GM18519 (cell line): ENCODE data around the gene SLC6A19.

Source experiments
- ATAC-seq: cut with Tn5 transposase; IDR thresholded peaks from one replicate; pipeline ENCODE4 v1.9.1; 2021; ENCODE audit warnings: mild to moderate bottlenecking, moderate library complexity; ENCODE audit not compliant: unreplicated experiment, low FRiP score

Gene SLC6A19

DNA sequence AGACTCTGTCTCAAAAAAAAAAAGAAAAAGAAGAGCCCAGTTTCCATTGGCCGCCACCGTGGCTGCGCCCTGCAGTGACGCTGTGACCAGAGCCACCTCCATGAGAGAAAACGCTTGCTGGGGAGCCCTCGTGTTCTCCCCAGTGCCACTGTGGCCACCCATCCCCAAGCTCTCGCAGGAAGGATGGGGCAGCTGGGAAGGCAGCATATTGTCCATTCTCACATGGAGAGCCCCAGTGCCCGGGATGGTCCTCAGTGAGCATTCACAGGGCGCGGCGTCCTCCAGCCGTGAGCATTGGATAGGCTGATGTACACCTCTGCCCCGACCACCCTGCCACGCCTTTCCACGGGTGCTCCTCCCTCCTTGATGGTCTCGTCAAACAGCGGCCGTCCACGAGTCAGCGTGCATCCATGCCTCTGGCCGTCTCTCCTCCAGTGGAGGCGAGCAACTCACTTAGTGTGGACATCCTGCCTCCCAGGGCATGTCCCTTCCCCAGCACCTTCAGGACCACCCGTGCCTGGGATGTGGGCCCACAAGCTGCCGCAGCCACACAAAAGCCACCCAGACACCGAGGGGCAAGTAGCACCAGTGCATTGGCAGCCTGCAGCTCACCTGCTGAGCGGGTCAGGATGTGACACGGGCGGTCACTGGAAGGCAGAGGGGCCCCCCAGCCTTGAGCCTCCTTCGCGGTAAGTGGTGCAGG is 23.4 kb upstream of the SLC6A19 start:
- ATAC-seq, result no peak

DNA sequence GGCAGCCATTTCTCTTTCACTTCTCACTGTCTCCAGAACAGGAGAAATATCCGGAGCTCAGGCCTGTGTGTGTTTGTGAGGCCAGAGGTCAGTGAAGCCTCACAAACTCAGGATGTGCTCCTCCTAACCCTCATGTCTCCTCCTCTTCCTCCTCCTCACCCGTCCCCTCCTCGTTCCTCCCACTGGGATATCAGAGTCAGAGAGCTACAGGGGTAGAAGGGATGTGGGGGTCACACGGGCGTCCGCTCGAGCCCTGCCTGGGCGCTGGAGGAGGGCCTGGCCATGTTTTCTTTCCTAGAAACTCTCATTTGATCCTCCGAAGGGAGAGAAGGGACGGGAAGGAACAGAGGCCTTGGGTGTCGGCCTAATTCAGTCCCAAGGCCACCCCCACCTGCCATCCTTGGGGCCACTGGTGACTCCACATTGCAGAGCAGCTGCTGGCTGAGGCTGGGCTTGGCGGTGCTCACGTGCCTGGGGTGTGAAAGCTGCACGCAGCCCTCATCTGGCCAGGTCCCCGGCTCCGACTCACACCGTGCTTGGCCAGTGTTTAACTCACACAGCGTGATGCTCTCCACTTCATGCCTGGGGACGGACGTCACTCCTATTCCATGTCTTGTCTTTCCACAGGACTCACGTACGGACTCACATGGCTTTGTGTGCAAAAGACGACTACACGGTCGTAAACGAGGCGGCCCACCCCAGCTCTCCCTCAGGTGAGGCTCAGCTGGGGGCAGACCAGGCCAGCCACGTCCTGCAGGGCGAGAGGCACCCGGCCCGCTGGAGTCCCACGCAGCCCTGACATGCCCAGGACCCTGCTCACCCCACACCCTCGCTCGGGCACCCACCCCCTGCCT is 22.6 kb upstream of the SLC6A19 start:
- no peak for ATAC-seq

DNA sequence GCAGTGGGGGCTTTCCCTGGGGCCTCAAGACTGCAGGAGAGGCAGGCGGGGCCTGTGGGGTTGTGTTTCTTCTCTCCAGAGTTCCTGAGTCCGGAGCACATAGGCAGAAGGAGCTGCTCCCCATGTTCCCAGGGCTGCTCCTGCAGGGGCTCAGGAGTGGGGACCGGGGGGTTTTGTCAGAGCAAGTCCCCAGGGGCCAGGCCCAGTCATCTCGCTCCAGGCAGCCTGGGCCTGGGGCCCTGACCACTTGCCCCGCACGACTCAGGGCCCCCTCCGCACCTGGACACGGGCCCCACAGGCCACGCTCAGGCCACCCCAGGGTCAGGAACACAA is 22.0 kb upstream of the SLC6A19 start:
- ATAC-seq, result no peak

GRCh38 chr5:1180096-1180495 is 21.3 kb upstream of the SLC6A19 start:
- no peak for ATAC-seq

- no peak for ATAC-seq
Observed at GRCh38 chr5:1180841-1181271, 20.5 kb upstream of the SLC6A19 start.

GRCh38 chr5:1181451-1182359 is 19.7 kb upstream of the SLC6A19 start:
- ATAC-seq, result no peak

DNA sequence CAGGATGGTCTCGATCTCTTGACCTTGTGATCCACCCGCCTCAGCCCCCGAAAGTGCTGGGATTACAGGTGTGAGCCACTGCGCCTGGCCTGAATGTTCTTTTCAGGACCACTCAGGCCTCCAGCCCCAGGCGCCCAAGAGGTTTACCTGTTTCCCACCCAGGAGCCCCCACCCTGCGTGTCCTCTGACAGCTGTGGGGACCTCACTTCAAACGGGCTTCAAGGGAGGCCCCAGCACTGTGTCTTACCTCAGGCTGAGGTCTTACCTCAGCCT is 19.1 kb upstream of the SLC6A19 start:
- no peak for ATAC-seq

GRCh38 chr5:1182633-1183423 is 18.6 kb upstream of the SLC6A19 start:
- no peak for ATAC-seq

DNA sequence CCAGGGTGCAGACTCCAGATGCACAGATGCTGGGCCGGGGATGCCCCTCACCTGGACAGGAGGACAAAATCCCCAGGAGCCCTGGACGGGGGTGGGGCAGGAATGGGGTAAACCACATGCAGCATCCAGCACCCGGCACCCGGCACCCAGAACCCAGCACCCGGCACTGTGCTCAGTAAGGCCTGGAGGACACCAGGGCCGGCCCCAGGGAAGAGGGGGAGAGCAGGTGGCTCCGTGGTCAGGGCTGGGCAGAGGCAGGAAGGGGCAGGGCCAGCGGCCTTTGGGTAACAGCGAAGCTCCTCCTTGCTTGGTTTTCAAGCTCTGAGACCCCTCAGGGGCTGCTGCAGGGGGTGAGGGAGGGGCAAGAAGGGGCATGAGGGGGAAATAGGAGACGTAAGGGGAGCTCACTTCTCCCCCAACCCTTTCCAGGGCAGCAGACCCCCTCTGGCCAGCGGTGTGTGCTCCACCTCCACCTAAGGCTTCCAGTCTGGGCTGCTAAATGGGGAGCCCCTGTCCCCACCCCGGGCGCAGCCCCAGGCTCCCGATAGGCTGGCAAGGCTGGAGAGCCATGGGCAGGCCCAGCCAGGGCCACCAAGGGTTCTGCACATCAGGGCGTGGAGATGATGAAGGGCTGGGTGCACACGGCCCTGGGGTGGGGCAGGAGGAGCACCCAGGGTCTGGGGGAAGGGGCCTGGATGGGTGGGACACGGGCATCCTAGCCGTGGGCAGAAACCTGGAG is 17.8 kb upstream of the SLC6A19 start:
- ATAC-seq, result no peak

- no peak for ATAC-seq
Observed at GRCh38 chr5:1184163-1184470, 17.3 kb upstream of the SLC6A19 start.

DNA sequence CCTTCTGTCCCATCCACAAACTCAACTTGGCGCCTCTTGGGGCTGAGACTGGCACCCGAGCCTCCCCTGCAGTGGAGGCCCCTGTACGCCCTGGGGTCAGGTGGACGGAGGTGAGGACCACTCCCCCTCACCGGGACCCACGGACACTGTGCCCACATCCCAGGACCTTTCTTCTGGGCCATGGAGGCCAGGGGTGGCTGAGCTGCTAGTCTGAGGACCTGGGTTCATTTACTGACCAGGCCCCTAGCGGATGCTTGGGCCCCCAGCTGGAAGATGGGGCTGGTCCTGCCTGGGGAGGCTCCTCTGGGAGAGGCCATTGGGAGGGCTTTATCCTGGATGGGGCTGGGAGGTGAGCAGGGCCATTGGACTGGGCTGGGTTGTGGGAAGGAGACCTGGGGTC is 16.9 kb upstream of the SLC6A19 start:
- ATAC-seq, result no peak

GRCh38 chr5:1185038-1185627 is 16.3 kb upstream of the SLC6A19 start:
- no peak for ATAC-seq

DNA sequence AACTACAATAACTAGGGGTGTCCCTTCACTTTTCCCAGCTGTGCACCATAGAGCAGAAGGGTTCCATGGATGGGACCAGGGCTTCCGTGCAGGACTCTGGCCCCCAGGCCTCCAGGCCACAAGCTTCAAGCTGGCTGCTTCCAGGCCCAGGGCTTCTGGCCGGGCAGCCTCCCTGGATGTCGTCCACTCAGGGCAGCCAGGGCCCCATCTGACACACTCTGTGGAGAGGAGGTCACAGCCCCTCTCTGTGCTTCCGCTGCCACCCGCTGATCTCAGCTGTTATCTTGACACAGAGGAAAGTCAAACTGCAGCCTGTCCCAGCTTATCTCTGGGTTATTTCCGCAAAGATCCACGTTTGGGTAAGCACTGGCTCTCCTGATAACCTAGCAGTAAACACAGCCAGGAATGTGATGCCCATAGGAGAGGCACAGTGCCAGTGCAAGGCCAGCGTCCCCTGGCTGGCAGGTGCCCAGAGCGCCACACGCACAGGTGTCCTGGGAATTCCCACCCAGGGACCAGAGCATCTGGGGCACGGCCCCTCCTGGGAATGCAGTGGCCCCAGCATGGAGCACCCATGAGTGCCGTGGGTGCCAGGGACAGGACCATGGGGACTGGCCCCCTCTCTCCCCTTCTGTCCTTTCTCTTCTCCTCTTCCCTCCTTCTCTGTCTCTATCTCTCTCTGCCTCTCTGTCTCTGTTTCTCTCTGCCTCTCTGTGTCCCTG is 15.6 kb upstream of the SLC6A19 start:
- no peak for ATAC-seq

DNA sequence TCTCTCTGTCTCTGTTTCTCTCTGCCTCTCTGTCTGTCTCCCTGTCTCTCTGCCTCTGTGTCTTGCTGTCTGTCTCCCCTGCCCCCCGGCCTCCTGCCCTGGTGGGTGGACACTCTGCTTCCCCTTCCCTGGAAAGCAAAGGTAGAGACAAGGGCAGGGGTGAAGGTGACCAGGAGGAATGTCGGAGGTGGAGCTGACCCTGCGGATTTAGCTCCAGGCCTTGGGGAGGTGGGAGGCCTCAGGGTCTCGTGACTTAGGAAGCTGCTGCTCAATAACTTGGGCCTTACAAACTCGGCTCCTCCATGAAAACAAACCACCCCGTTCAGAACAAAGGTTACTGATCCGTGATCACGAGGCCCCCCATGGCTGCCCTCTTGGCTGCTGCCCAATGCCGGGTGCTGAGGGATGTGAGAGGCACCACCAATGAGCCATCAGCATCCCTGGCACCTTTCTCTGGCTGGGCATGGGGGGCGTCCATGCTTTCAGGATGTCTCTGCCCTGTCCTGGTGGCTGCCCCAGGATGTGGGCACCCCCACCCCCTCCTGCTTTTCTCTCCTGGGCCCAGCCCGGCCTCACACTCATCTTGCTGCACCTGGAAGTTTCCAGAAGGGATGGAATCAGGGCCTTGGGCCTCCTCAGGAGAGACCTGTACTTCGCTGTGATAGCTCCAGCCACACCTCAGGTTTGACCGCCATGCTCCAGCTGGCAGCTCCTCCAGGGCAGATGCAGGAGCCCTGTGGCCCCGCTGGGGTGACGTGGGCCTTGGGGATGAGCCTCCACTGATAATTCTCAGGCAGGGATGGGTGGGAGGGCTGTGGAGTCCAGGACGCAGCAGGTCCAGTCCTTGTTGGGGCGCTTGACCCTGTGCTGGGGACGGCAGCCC is 14.8 kb upstream of the SLC6A19 start:
- ATAC-seq, result no peak

GRCh38 chr5:1187234-1187949 is 14.0 kb upstream of the SLC6A19 start:
- ATAC-seq, result no peak

DNA sequence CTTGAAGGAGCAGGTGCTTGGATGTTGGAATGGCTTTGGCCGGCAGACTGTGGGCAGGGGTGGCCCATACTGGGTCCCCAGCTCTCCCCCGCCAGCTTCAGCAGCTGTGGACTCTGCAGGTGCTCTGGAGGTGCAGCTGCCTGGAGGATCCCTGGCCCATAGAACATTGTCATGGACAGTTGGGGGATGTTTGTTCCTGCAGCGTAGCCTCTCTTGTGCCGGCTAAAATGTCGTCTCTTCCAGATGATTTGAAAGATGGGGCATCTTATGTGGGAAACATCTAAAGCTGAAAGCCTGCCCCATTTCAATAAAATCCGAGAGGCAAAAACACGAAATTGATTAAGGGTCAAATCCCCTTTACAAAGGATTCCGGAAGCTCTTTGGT is 13.5 kb upstream of the SLC6A19 start:
- ATAC-seq, result no peak

DNA sequence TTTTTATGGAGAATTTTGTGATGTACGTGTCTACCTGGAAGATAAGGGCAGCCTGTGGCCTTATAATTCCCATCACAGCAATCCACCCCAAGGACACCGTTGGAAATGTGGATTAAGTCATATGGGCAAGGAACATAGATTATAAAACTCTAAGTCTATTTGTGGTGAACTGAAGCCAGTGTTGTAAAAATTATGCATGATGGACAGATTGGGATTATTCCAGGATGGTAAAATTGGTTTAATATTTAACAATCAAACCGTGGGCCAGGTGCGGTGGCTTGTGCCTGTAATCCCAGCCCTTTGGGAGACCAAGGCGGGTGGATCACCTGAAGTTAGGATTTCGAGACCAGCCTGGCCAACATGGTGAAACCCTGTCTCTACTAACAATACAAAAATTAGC is 12.9 kb upstream of the SLC6A19 start:
- no peak for ATAC-seq
